ENCODE data around the gene CBX5. TPM values are rescaled to one million over a fixed set of nuclear protein-coding genes. Genes with fewer than 3 reads are reported as not detected.

CBX5 gene
- total and polyA plus RNA-seq, 9 of the 15 experiments (the other 6 are each of a cell fraction or from before 2014, with no cell fraction given), result 32.6 to 102 (median 59.2) TPM

- TF ChIP-seq CC2D1A (IDR thresholded peaks at IDR 0.05), result peak; percentile 45; the same call in 1 of the 2 replicates
- no peak for TF ChIP-seq KLF10 (CRISPR knock-in tag; IDR thresholded peaks at IDR 0.05)
- no peak for TF ChIP-seq SIN3A (IDR thresholded peaks at IDR 0.05; ENCODE audit: borderline replicate concordance in 2 of 2, control insufficient read depth in 1 of 2, low read depth in 2 of 2, low read length in 2 of 2)
- no peak for TF ChIP-seq HMBOX1 (IDR thresholded peaks at IDR 0.05)
- TF ChIP-seq SREBF1 (IDR thresholded peaks at IDR 0.05; ENCODE audit: borderline replicate concordance, low read depth, low read length), result no peak
- no peak for TF ChIP-seq KDM5B (IDR thresholded peaks at IDR 0.05; ENCODE audit: insufficient replicate concordance, low read depth, low read length)
- no peak for TF ChIP-seq EHMT2 (IDR thresholded peaks at IDR 0.05)
- TF ChIP-seq ZNF165 (CRISPR knock-in tag; IDR thresholded peaks at IDR 0.05; ENCODE audit: borderline replicate concordance), result no peak
- TF ChIP-seq HNRNPLL (IDR thresholded peaks at IDR 0.05; ENCODE audit: low read depth, low read length, poor library complexity, severe bottlenecking), result no peak
- 0 out of 4 replicates have a peak, but pooled peaks of 1 of the 2 experiments have one; percentile 32 for TF ChIP-seq MAZ (CRISPR knock-in tag; conservative IDR thresholded peaks at IDR 0.05 in 1 of 2, IDR thresholded peaks at IDR 0.05 in 1 of 2)
- no peak for TF ChIP-seq HNRNPH1 (optimal IDR thresholded peaks at IDR 0.05; ENCODE audit: low read depth, low read length)
- TF ChIP-seq PPARD (CRISPR knock-in tag; IDR thresholded peaks at IDR 0.05), result no peak
- TF ChIP-seq FOXK1 (CRISPR knock-in tag; IDR thresholded peaks at IDR 0.05; ENCODE audit: borderline replicate concordance), result no peak
- TF ChIP-seq PRDM10 (IDR thresholded peaks at IDR 0.05; ENCODE audit: partially characterized antibody), result no peak
- no peak for TF ChIP-seq ZNF124 (CRISPR knock-in tag; IDR thresholded peaks at IDR 0.05)
- TF ChIP-seq GABPB2 (CRISPR knock-in tag; conservative IDR thresholded peaks at IDR 0.05), result no peak
- TF ChIP-seq SMC3 (conservative IDR thresholded peaks at IDR 0.05; ENCODE audit: insufficient read depth, low read depth, low read length), result peak; percentile 96
- peak in 1 of 2 experiments; percentile 15; a peak in 1 of 4 replicates for TF ChIP-seq HDAC1 (IDR thresholded peaks at IDR 0.05)
- TF ChIP-seq HEY1 (CRISPR knock-in tag; IDR thresholded peaks at IDR 0.05; ENCODE audit: borderline replicate concordance), result no peak
- TF ChIP-seq SMAD2 (IDR thresholded peaks at IDR 0.05; ENCODE audit: low read depth, low read length), result no peak
- no peak for TF ChIP-seq HIVEP1 (CRISPR knock-in tag; IDR thresholded peaks at IDR 0.05)
- TF ChIP-seq CREB3L1 (IDR thresholded peaks at IDR 0.05; ENCODE audit: borderline replicate concordance, low read depth), result no peak
Observed at GRCh38 chr12:54207539-54208294, 72.2 kb downstream of the CBX5 start (continued).
